A204.1 (cell line): ENCODE measurements around the gene KRTAP2-3.
"Not testable (repeated sequence)": the region's sequence is repeated elsewhere in the genome, so short reads cannot be mapped to it uniquely, and the experiment has no call there.

Experiments used
- FAIRE-seq: peaks from 2 replicates; lab custom pipeline; 2012; peaks lifted over from hg19 to GRCh38; lab: Jason Lieb, UNC

KRTAP2-3 gene

DNA sequence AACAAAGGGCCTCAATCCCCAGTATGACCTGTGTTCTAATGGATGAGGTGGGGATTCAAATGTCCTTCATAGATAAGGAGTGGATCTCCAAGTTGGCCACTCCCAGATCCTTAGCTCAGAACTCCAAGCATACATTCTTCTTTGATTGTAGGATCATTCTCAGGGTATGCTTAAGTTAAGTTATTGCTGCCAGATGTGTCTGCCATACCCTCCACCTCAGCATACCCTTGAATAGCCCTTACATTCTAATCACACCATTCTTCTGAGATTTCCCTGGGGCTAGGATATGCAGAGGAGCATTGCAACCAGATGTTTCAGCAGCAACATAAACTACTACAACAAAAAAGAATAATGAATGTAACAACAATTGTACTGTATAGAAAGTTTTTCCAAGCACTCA, 7.4 kb upstream of the KRTAP2-3 start:
- FAIRE-seq, result no peak

GRCh38 chr17:41065829-41066624, 6.1 kb upstream of the KRTAP2-3 start, which contains the start of gene KRTAP2-4:
KRTAP2-4 (minus strand) TSS chr17:41065879; CDS start chr17:41065845, 34 bp downstream.
- FAIRE-seq, result no peak

DNA sequence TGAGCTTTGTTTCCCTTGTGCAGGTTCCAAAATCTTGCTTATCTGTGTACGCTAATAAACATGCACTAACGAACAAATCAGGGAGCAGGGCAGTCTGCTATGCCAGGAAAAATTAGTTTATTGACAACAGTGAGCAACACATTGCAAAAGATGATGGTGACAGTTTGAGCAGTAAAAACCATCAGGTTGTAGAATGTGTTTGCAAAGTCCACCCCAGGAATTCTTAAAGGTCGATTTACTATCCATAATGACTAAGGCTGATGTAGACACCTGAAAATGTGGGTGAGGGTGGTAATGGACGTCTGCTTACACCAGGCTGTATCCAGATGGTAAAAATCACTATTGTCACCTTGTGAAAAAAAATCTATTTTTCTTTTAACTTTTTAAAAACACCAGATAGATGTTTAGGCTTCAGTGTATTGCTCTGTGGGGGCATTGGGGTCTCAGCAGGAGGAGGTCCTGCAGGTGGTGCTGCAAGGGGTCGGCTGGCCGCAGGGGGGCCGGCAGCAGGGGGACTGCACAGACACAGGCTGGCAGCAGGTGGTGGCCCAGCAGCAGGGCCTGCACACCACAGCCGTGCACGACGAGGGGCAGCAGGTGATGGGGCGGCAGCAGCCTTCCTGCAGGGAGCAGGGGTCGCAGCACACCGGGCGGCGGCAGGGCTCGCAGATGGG, 5.2 kb upstream of the KRTAP2-3 start:
- not testable (repeated sequence) for FAIRE-seq

- no peak for FAIRE-seq
Observed at GRCh38 chr17:41064301-41064700, 4.4 kb upstream of the KRTAP2-3 start.

- FAIRE-seq, result no peak
Observed at GRCh38 chr17:41063449-41063848, 3.5 kb upstream of the KRTAP2-3 start.

DNA sequence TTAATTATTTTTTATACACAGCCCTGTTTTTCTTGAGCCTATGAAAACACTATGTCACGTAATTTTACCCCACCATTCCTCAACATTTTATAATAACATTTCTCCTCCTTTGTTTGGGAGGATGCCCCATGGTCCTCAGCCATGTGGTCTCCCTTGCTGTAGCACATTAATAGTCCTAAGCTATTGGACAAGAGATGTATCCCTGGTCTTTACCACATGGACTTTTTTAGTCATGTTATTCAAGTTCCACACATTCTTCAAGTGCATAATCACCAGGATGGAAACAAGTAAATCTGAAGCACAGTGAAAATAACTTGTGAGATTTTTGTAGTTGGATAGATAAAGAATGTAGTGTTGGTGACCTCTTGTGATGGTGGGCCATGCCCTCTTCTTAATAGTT, 2.0 kb upstream of the KRTAP2-3 start:
- FAIRE-seq, result no peak

DNA sequence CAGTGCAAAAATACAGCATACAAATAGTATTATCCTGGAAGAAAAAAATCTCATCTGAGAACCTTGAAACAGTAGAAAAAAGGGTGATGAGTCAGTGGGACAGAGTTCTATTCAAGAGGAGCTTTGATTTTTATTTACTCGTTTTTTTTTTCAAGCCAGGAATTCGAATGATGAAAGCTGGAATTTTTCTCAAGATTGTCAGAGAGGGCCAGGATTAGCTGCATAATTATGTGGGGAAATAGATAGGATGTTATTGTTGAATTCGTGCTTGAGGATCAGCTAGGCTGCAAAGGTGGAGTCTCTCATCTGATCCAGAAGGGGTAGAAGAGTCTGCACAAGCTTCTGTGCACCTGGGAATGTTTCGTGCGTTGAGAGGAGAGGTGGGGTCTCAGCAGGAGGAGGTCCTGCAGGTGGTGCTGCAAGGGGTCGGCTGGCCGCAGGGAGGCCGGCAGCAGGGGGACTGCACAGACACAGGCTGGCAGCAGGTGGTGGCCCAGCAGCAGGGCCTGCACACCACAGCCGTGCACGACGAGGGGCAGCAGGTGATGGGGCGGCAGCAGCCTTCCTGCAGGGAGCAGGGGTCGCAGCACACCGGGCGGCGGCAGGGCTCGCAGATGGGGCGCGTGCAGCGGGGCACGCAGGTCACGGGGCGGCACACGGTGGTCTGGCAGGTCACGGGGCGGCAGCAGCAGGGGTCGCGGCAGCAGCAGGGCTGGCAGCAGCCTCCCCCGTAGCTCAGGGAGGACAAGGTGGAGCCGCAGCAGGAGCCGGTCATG, 450 bp downstream of the KRTAP2-3 start:
- not testable (repeated sequence) for FAIRE-seq

DNA sequence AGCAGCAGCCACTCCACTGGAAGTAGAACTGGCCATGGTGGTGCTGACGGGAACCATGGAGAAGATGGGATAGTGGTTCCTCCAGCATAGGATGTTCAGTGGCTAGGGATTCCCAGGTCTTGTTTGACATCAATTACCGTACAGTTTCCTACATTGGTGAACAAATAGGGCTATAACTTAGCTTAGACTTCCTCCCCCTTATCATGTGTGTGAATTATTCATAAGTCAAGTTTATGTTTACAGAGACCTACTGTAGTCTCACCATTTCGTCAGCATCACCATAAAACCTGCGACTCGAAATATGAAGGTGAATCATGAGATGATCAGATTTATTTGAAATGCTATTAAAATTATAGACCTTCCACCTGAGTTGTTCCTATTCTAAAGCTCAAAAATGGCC, 1.2 kb downstream of the KRTAP2-3 start:
- FAIRE-seq, result no peak

- no peak for FAIRE-seq
Observed at GRCh38 chr17:41057547-41057946, 2.4 kb downstream of the KRTAP2-3 start.

DNA sequence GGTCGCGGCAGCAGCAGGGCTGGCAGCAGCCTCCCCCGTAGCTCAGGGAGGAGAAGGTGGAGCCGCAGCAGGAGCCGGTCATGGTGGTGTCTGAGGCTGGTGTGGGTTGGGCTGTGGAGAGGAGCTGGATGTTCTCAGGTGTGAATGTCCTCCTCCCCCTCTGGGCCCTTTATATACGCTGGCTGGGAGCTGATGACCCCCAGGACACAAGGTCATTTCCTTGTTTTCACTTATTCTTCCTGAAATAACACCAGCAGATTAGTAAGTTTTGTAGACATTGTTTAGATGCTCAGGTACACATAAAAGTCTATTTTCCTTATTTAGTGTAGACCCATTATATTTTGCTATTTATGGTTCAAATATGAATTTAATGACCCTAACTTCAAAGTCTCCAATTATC, 4.8 kb downstream of the KRTAP2-3 start, which contains the start of gene KRTAP2-2:
Gene KRTAP2-2, minus strand, starts transcription at position 101 of the 400 bp plus-strand sequence. Its CDS starts 19 bp downstream, at position 82.
- not testable (repeated sequence) for FAIRE-seq

- not testable (repeated sequence) for FAIRE-seq
Observed at GRCh38 chr17:41054556-41054955, 5.4 kb downstream of the KRTAP2-3 start.

- no peak for FAIRE-seq
Observed at GRCh38 chr17:41054025-41054424, 5.9 kb downstream of the KRTAP2-3 start.

DNA sequence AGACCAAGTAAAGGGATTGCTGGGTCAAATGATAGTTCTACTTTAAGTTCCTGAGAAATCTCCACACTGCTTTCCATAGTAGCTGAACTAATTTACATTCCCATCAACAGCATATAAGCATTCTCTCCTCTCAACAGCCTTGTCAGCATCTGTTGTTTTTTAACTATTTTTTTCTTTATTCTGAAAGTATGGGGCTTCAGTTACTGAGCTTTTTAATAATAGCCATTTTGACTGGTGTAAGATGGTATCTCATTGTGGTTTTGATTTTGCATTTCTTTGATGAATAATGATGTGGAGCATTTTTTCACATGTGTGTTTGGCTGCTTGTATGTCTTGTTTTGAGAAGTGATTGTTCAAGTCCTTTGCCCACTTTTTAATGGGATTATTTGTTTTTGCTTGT, 7.3 kb downstream of the KRTAP2-3 start:
- FAIRE-seq, result no peak

DNA sequence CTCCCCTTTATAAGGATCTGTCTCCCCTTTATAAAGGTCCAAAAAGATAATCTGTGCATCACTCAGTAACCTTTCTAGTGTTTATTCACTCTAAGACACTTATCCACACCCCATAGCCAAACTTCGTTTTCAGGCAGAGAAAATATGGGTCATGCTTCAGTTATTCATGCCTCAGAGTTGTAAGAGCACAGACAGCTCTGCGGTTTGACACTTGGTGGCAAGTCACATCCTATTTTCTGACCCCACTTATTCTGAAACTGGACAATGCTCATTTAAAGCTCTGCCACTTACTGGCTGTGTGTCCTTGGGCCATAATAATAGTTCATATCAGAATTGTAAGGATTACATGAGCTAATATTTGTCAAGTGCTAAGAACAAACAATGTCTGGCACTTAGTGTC, 10.8 kb downstream of the KRTAP2-3 start:
- no peak for FAIRE-seq

GRCh38 chr17:41048441-41048840, 11.5 kb downstream of the KRTAP2-3 start:
- no peak for FAIRE-seq

- FAIRE-seq, result not testable (repeated sequence)
Observed at GRCh38 chr17:41046735-41047465, 13.0 kb downstream of the KRTAP2-3 start, which contains the start of gene KRTAP2-1. KRTAP2-1 (minus strand) TSS chr17:41047316; CDS start chr17:41047267, 49 bp downstream.

DNA sequence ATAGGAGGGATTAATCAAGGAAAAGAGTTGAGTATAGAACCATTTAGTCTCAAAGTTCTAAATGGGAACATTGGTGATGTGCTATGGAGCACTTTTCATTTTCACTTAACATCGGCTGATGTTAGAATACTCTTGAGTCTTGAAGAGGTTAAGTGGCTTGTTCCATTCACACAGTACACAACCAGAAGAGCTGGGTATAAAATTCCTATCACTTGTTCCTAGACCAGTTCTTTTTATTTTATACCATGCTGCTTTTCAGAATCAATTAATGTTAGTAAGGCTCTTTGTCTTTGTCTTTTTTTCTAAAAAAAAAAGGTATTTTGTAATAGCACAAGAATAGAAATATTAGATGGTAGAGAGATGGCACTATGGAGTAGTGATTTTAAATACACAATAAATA, 17.0 kb downstream of the KRTAP2-3 start:
- no peak for FAIRE-seq

DNA sequence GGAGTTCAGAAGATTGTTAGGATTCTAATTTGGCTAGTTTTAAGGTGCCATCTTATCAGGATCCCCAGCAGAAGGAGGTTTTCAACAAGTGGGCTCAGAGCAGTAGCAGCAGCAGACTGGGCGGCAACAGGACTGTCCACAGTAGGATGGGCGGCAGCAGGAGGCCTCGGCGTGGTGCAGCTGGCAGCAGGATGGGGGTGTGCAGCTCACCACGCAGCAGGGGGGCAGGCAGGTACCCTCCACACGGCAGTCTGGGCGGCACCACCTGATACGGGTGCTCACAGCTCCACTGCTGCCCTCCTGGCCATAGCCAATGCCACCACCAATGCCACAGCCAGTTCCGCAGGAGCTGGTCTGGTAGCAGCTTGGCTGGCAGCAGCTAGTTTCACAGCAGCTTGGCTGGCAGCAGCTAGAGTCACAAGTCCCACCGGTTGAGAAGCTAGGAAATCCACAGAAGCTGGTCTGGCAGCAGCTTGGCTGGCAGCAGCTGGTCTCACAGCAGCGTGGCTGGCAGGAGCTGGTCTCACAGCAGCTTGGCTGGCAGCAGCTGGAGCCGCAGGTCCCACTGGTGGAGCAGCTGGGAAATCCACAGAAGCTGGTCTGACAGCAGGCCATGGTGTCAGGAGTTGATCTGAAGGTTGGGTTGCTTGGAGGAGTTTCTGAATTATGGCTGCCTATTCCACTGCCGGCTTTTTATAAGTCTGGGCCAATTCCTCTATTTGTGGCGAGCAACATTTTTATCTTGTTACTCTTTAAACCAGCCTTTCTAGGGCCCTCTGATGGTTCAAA, 18.9 kb downstream of the KRTAP2-3 start, which contains the start of gene KRTAP1-1:
Gene KRTAP1-1, minus strand, starts transcription at position 668 of the 789 bp plus-strand sequence. Its CDS starts 53 bp downstream, at position 615.
- not testable (repeated sequence) for FAIRE-seq

DNA sequence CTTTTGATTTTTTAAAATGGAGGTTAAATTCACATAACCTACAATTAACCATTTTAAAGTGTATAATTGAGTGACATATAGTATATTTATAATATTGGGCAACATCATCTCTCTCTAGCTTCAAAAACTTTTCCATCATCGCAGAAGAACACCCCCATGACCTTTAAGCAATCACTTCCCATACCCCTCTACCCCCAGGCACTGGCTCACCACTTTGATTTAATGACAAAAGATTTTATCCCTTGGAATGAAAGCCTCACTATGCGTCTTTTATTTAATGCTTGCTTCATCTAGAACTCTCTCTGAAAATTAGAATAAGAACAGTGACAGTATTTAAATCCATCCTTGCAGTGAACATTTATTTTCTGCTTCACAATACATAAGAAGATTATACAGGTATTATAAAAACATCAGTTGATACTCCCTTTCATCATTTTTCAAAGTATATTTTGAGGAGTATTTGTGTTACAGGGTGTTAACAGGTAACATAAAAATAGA, 22.0 kb downstream of the KRTAP2-3 start:
- no peak for FAIRE-seq

- not testable (repeated sequence) for FAIRE-seq
Observed at GRCh38 chr17:41034346-41034935, 25.5 kb downstream of the KRTAP2-3 start, which contains the start of gene KRTAP1-3. KRTAP1-3 (minus strand) TSS chr17:41034874; CDS start chr17:41034821, 53 bp downstream.
